Smooth muscle cell (in vitro differentiated cells): ENCODE results near the gene GNAZ. TPM values are rescaled to one million over a fixed set of nuclear protein-coding genes. Genes with fewer than 3 reads are reported as not detected.

Source experiments
- DNase-seq: peaks from one replicate; lab custom pipeline; 2025; ENCODE audit not compliant: unreplicated experiment; lab: John Stamatoyannopoulos, UW
- H2AFZ ChIP-seq: fragments of 200-600 bp; sonication (generic); 2 replicates; pipeline ENCODE4 v1.6.0; 2016; ENCODE audit warnings: antibody characterized with exemption, low read depth, mild to moderate bottlenecking
- H3F3A ChIP-seq: fragments of 200-600 bp; sonication (generic); 2 replicates; pipeline ENCODE4 v1.6.0; 2017; ENCODE audit warnings: antibody characterized with exemption, low read depth
- H3K27ac ChIP-seq: fragments of 200-600 bp; sonication (generic); 2 replicates; pipeline ENCODE4 v1.5.1; 2016; ENCODE audit warnings: low read depth, mild to moderate bottlenecking
- H3K27me3 ChIP-seq: fragments of 200-600 bp; sonication (generic); 2 replicates; pipeline ENCODE4 v1.6.1; 2016; ENCODE audit warnings: low read depth, mild to moderate bottlenecking
- H3K36me3 ChIP-seq: fragments of 200-600 bp; sonication (generic); 2 replicates; pipeline ENCODE4 v1.5.1; 2016; ENCODE audit warnings: low read depth
- H3K4me1 ChIP-seq: fragments of 200-600 bp; sonication (generic); 2 replicates; pipeline ENCODE4 v1.5.1; 2016; ENCODE audit warnings: low read depth
- H3K4me2 ChIP-seq: fragments of 200-600 bp; sonication (generic); 2 replicates; pipeline ENCODE4 v1.6.0; 2016; ENCODE audit warnings: mild to moderate bottlenecking
- H3K4me3 ChIP-seq: fragments of 200-600 bp; sonication (generic); 2 replicates; pipeline ENCODE4 v1.5.1; 2016; ENCODE audit warnings: mild to moderate bottlenecking
- H3K79me2 ChIP-seq: fragments of 200-600 bp; sonication (generic); 2 replicates; pipeline ENCODE4 v1.6.0; 2016; ENCODE audit warnings: low read depth, mild to moderate bottlenecking
- H3K9ac ChIP-seq: fragments of 200-600 bp; sonication (generic); 2 replicates; pipeline ENCODE4 v1.6.0; 2016; ENCODE audit warnings: low read depth
- H3K9me3 ChIP-seq: fragments of 200-600 bp; sonication (generic); replicated peaks from 2 replicates; pipeline ENCODE4 v1.5.1; 2016; ENCODE audit warnings: low read depth
- H4K20me1 ChIP-seq: fragments of 200-600 bp; sonication (generic); 2 replicates; pipeline ENCODE4 v1.6.0; 2016; ENCODE audit warnings: low read depth
- WGBS: methylation state at CpG from one replicate; pipeline ENCODE4 v1.1.7; 2016; ENCODE audit warnings: low lambda C conversion rate; 5-methylcytosine and 5-hydroxymethylcytosine counted together
- polyA plus RNA-seq: library from polyadenylated mRNA; unstranded; fragments of >200 nt; fragmentation: Nextera tagmentation; extraction: Ambion mirVana; gene quantifications from 2 replicates; pipeline ENCODE4 v1.2.1, GENCODE V29; 2016
- total RNA-seq: library from RNA; depleted of rRNA; stranded (reverse); fragments of >200 nt; gene quantifications from 2 replicates; pipeline ENCODE4 v1.2.3, GENCODE V29; 2014
- TF ChIP-seq, protein P1 (sequence below): fragments of 200-600 bp; sonication (generic); IDR thresholded peaks from 2 replicates; pipeline ENCODE4 v1.5.1; 2017; ENCODE audit warnings: borderline replicate concordance, mild to moderate bottlenecking, antibody characterized with exemption; ENCODE audit not compliant: insufficient read depth, poor library complexity, severe bottlenecking

GNAZ gene
- total and polyA plus RNA-seq, 2 experiments from 2014 or later, result 0.50 to 1.2 TPM

GRCh38 chr22:23110190-23110921 lies 40.0 kb downstream of the GNAZ start:
- H3K9me3 ChIP-seq, result no peaks in the 10 kb centered on the region

GRCh38 chr22:23110922-23111527 lies 40.7 kb downstream of the GNAZ start:
- WGBS, result 67% methylated on average over 15 of the region's 15 CpGs
- H3K4me3 ChIP-seq, result no peak overlapping the region
- H3K79me2 ChIP-seq, result no peaks in the 10 kb centered on the region
- no peak overlapping the region for H3K9ac ChIP-seq
- H3K4me2 ChIP-seq, result no peak overlapping the region
- no peaks in the 10 kb centered on the region for H3K4me1 ChIP-seq
- TF ChIP-seq, protein P1, sequence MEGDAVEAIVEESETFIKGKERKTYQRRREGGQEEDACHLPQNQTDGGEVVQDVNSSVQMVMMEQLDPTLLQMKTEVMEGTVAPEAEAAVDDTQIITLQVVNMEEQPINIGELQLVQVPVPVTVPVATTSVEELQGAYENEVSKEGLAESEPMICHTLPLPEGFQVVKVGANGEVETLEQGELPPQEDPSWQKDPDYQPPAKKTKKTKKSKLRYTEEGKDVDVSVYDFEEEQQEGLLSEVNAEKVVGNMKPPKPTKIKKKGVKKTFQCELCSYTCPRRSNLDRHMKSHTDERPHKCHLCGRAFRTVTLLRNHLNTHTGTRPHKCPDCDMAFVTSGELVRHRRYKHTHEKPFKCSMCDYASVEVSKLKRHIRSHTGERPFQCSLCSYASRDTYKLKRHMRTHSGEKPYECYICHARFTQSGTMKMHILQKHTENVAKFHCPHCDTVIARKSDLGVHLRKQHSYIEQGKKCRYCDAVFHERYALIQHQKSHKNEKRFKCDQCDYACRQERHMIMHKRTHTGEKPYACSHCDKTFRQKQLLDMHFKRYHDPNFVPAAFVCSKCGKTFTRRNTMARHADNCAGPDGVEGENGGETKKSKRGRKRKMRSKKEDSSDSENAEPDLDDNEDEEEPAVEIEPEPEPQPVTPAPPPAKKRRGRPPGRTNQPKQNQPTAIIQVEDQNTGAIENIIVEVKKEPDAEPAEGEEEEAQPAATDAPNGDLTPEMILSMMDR, result no peak
- no peaks in the 10 kb centered on the region for H4K20me1 ChIP-seq
- H3K27me3 ChIP-seq, result no peaks in the 10 kb centered on the region
- H3K27ac ChIP-seq, result no peak overlapping the region
- H2AFZ ChIP-seq, result no peak overlapping the region
- no peaks in the 10 kb centered on the region for H3K36me3 ChIP-seq
- DNase-seq, result no peak
- no peaks in the 10 kb centered on the region for H3K9me3 ChIP-seq
- H3F3A ChIP-seq, result no peaks in the 10 kb centered on the region

More at GRCh38 chr22:23110190-23110921, 40.0 kb downstream of the GNAZ start:
- H3K4me1 ChIP-seq, result no peaks in the 10 kb centered on the region
- no peaks in the 10 kb centered on the region for H3K27me3 ChIP-seq
- no peak overlapping the region for H3K9ac ChIP-seq
- no peak overlapping the region for H2AFZ ChIP-seq
- no peak for DNase-seq
- no peaks in the 10 kb centered on the region for H3K79me2 ChIP-seq
- no peaks in the 10 kb centered on the region for H3F3A ChIP-seq
- H4K20me1 ChIP-seq, result no peaks in the 10 kb centered on the region
- no peak overlapping the region for H3K4me3 ChIP-seq
- H3K27ac ChIP-seq, result no peak overlapping the region
- TF ChIP-seq, protein P1, result no peak
- WGBS, result 90% methylated on average over 10 of the region's 10 CpGs
- H3K4me2 ChIP-seq, result no peak overlapping the region
- H3K36me3 ChIP-seq, result no peaks in the 10 kb centered on the region

GRCh38 chr22:23112472-23113012 lies 42.2 kb downstream of the GNAZ start:
- Histone ChIP-seq H3F3A (no peaks in the 10 kb centered on the region), H3K27ac (no peak overlapping the region), H3K9me3 (no peaks in the 10 kb centered on the region), H3K4me3 (no peak overlapping the region), H3K27me3 (no peaks in the 10 kb centered on the region), H3K79me2 (no peaks in the 10 kb centered on the region), H3K4me2 (no peak overlapping the region), H3K9ac (no peak overlapping the region), H2AFZ (no peak overlapping the region), H4K20me1 (no peaks in the 10 kb centered on the region), H3K4me1 (no peaks in the 10 kb centered on the region), H3K36me3 (no peaks in the 10 kb centered on the region)
- TF ChIP-seq, protein P1, result no peak
- WGBS, result 87% methylated on average over 9 of the region's 9 CpGs
- DNase-seq, result no peak
